ENCODE data around the gene CYREN. TPM values are rescaled to one million over a fixed set of nuclear protein-coding genes. Genes with fewer than 3 reads are reported as not detected.

CYREN gene
- total and polyA plus RNA-seq, 9 of the 15 experiments (the other 6 are each of a cell fraction or from before 2014, with no cell fraction given): 13.9 to 108 (median 88.8) TPM

GRCh38 chr7:135211179-135211945 is 40.9 kb upstream of the CYREN start, which contains the start of gene WDR91 (continued):
- no peak for TF ChIP-seq TEAD2 (tag; IDR thresholded peaks at IDR 0.05)
- TF ChIP-seq NCOA6 (IDR thresholded peaks at IDR 0.05): no peak
- no peak for TF ChIP-seq FOXP4 (CRISPR knock-in tag; IDR thresholded peaks at IDR 0.05; ENCODE audit: borderline replicate concordance)
- TF ChIP-seq ZBTB9 (CRISPR knock-in tag; IDR thresholded peaks at IDR 0.05): peak; percentile 81
- TF ChIP-seq IRF1 (CRISPR knock-in tag; IDR thresholded peaks at IDR 0.05; ENCODE audit: borderline replicate concordance): no peak
- peak; percentile 32 for TF ChIP-seq FOXP1 (CRISPR knock-in tag; IDR thresholded peaks at IDR 0.05)
- peak; percentile 82 for TF ChIP-seq GABPB1 (CRISPR knock-in tag; IDR thresholded peaks at IDR 0.05)
- 0 out of 6 replicates have a peak, but pooled peaks of 1 of the 3 experiments have one; percentile 1 for TF ChIP-seq CTCF (IDR thresholded peaks at IDR 0.05 in 2 of 3, conservative IDR thresholded peaks at IDR 0.05 in 1 of 3; ENCODE audit: insufficient read depth in 2 of 3, low read depth in 1 of 3, low read length in 3 of 3)
- no peak for TF ChIP-seq KLF10 (CRISPR knock-in tag; IDR thresholded peaks at IDR 0.05)
- no peak for TF ChIP-seq NKRF (IDR thresholded peaks at IDR 0.05; ENCODE audit: borderline replicate concordance)
- peak; percentile 64 for TF ChIP-seq CTBP1 (IDR thresholded peaks at IDR 0.05; ENCODE audit: borderline replicate concordance)
- TF ChIP-seq ILK (tag; IDR thresholded peaks at IDR 0.05; ENCODE audit: borderline replicate concordance, low read depth): no peak
- TF ChIP-seq HLTF (IDR thresholded peaks at IDR 0.05): peak; percentile 56; the same call in 1 of the 2 replicates
